CD4-positive, alpha-beta T cell treated with Interleukin-15 for 1 hour (primary cell): ENCODE measurements around the gene MAML2.

ENCODE experiments used
- DNase-seq: peaks from one replicate; pipeline ENCODE4 v3.0.0-alpha.2; 2020

The MAML2 gene

GRCh38 chr11:96178049-96178886 lies 164.7 kb downstream of the MAML2 start:
- no peak for DNase-seq

GRCh38 chr11:96177146-96177545 lies 165.8 kb downstream of the MAML2 start:
- DNase-seq: no peak

- no peak for DNase-seq
These were observed 169.1 kb downstream of the MAML2 start for GRCh38 chr11:96173906-96174305.

GRCh38 chr11:96173422-96173821 lies 169.6 kb downstream of the MAML2 start:
- no peak for DNase-seq

- no peak for DNase-seq
These were observed 170.4 kb downstream of the MAML2 start for GRCh38 chr11:96172604-96173003.

GRCh38 chr11:96169250-96169649 lies 173.7 kb downstream of the MAML2 start:
- DNase-seq: no peak

GRCh38 chr11:96168623-96169022 lies 174.4 kb downstream of the MAML2 start:
- DNase-seq: peak; percentile 37

- DNase-seq: no peak
These were observed 175.2 kb downstream of the MAML2 start for GRCh38 chr11:96167787-96168186.

- DNase-seq: no peak
These were observed 175.7 kb downstream of the MAML2 start for GRCh38 chr11:96167203-96167758.

- DNase-seq: no peak
These were observed 180.0 kb downstream of the MAML2 start for GRCh38 chr11:96162816-96163499.

- DNase-seq: no peak
These were observed 181.5 kb downstream of the MAML2 start for GRCh38 chr11:96161307-96162089.

- no peak for DNase-seq
These were observed 182.2 kb downstream of the MAML2 start for GRCh38 chr11:96160732-96161306.

- no peak for DNase-seq
These were observed 183.0 kb downstream of the MAML2 start for GRCh38 chr11:96159968-96160367.

- DNase-seq: no peak
These were observed 184.9 kb downstream of the MAML2 start for GRCh38 chr11:96158126-96158525.

GRCh38 chr11:96157517-96157873 lies 185.5 kb downstream of the MAML2 start:
- no peak for DNase-seq

GRCh38 chr11:96156379-96156722 lies 186.6 kb downstream of the MAML2 start:
- no peak for DNase-seq

GRCh38 chr11:96155627-96156378 lies 187.2 kb downstream of the MAML2 start:
- peak; percentile 68 for DNase-seq

GRCh38 chr11:96154802-96155520 lies 188.0 kb downstream of the MAML2 start:
- DNase-seq: no peak

GRCh38 chr11:96152623-96153022 lies 190.4 kb downstream of the MAML2 start:
- no peak for DNase-seq

GRCh38 chr11:96151501-96151900 lies 191.5 kb downstream of the MAML2 start:
- no peak for DNase-seq

GRCh38 chr11:96150609-96151008 lies 192.4 kb downstream of the MAML2 start:
- no peak for DNase-seq
